Left lobe of liver (tissue), 2 donors: ENCODE data around the gene ACTR3. TPM values are rescaled to one million over a fixed set of nuclear protein-coding genes. Genes with fewer than 3 reads are reported as not detected.

Source experiments
- ATAC-seq: fragments of 200-7000 bp; cut with Tn5 transposase; one replicate; pipeline ENCODE4 v1.9.1; 2020; ENCODE audit warnings: mild to moderate bottlenecking, moderate library complexity
- DNase-seq: peaks from one replicate; pipeline ENCODE4 v3.0.0-alpha.2; 2020; ENCODE audit warnings: low spot score
- total RNA-seq: library from RNA; stranded (reverse); gene quantifications from one replicate; pipeline ENCODE4 v1.2.1, GENCODE V29; 2021
- donor health status: DM: no; HTN: no; CAD: no; lungs with moderate emphysema.
- donor health status: DM: no; HTN: yes; CAD: no.

Gene ACTR3
- total RNA-seq, 1 donor from 2014 or later = 64.3 TPM

- DNase-seq = no peak
- ATAC-seq = no peak
Observed at GRCh38 chr2:113875135-113875534, 14.8 kb upstream of the ACTR3 start.

GRCh38 chr2:113876503-113877387 is 13.1 kb upstream of the ACTR3 start:
- peak; percentile 19 for ATAC-seq
- no peak for DNase-seq

DNA sequence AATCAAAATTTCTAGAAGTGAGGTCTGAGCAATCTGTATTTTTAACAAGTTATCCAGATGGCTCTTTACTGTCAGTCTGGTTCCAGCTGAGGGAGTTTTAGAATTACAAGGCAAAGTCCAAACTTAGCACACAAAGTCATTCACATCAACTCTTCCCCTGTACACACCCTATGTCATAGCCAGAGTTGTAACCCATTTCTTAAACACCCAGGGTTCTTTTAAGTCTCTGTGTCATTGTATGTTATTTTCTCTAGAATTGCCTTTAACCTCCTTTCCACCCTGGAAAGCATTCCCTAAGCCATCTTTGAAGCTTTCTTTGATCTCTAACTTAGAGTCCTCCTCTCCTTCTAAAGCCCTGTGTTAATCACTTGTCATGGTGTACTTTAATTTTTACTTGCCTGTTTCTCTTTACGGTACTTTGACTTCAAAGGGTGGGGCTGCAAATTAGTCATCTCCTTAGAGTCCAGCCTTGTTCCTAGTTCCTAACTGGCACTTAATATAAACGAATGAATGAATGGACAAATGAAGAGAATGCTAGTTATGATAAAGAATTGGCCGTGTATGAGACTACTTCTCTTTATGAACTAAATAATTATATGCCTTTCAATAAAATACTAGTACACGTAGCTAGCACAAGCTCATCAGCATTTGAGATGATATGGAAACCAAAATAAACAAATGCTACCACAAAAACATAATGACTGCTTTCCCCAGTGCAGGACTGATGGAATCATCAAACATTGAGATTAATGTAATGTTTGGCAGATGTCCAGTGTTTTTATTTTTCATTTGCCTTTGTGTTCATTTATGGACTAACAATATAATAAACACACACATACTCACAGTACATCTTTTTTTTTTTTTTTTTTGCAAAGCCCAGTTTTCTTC is 11.9 kb upstream of the ACTR3 start:
- DNase-seq (no peak), ATAC-seq (peak; percentile 86)

GRCh38 chr2:113878743-113879142 is 11.1 kb upstream of the ACTR3 start:
- ATAC-seq (no peak), DNase-seq (no peak)

GRCh38 chr2:113879457-113879856 is 10.4 kb upstream of the ACTR3 start:
- DNase-seq (no peak), ATAC-seq (no peak)

DNA sequence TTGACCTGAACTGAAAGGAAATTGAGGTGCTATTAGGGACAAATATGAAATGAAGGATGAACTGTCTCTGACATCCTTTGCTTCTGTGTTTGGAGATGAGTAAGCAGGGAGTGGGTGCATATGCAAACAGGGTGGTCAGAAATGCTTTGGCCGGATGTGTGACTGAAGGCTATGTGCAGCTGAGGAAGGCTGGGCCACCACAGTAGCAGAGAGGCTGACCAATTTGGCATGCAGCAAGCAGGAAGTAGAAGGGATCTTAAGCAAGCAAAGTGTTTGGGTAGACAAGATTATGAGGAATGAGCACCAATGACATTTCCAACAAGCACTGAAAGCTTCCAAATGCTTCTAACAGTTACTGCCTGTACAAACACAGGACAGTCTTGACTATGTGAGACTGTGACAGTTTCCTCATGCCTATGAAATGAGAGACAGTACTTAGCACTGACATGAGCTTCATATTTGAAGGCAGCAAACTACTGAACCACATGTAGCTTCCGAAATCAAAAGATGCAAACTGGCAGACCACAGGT is 3.3 kb upstream of the ACTR3 start:
- no peak for DNase-seq
- ATAC-seq = no peak

DNA sequence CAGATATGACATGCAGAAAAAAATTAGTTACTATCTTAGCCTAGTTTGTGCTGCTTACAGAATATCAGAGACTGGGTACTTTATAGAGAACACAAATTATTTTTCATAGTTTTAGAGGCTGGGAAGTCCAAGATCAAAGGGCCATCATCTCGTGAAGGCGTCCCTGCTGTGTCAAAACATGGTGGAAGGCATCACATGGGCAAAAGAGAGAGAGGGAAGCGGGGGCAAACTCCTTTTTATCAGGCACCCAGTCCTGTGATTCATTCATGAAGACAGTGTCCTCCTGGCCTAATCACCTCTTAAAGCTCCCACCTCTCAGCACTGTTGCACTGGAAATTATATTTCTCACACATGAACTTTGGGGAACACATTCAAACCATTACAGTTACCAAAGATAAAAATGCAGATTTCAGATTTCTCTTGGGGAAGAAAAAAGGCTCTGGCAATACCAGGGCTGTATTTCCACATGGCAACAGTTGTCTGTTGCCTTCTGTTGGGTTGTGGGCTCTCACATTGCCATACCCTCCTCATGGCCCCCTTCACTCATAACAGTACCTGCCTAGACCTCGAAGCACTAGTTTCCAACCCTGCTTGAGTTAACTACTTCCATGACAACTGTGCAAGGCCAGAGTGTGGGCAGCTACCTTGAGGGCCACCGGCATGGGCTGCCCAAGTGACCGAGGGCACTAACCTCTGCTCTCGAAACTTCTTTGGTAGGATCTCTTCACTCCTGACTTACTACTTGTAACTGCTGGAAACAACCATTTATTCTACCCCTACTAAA is 2.7 kb upstream of the ACTR3 start:
- DNase-seq (no peak), ATAC-seq (no peak)

DNA sequence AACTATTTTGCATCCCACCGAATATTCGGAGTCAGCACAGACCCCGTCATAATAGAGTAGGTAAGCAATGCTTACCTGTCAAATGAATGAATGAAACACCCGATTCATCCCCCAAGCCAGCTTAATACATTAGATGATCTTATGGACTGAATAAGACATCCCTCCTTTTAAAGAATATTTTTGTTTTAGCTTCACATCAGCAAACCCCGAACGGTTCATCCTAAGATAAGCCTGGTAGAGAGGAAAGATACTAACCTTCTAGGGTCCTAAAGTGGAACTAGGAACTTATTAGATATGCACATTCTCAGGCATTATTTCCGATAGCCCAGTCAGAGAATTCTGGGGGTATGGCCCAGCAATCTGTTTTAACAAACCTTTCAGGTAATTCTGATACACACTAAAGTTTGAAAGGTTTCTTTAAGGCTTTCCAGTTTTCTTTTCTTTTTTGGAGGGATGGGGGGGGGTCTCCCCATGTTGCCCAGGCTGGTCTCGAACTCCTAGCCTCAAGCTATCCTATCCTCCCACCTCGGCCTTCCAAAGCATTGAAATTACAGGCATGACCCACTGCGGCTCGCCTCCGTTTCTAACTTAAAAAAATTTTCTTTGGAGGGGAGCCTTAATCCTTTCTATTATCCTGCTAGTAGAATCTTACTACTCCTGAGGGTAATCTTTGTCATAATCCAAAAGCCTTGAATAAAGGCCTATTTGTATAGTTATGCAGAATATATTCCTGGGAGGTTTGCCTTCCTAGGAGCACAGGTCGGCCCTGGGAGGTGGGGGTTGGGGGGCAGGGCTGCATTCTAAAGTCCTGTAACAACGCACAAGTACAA is 1.0 kb upstream of the ACTR3 start:
- DNase-seq (no peak), ATAC-seq (no peak)

- DNase-seq (peak; percentile 73), ATAC-seq (peak; percentile 30)
Observed at GRCh38 chr2:113890253-113891235, 655 bp downstream of the ACTR3 start.

DNA sequence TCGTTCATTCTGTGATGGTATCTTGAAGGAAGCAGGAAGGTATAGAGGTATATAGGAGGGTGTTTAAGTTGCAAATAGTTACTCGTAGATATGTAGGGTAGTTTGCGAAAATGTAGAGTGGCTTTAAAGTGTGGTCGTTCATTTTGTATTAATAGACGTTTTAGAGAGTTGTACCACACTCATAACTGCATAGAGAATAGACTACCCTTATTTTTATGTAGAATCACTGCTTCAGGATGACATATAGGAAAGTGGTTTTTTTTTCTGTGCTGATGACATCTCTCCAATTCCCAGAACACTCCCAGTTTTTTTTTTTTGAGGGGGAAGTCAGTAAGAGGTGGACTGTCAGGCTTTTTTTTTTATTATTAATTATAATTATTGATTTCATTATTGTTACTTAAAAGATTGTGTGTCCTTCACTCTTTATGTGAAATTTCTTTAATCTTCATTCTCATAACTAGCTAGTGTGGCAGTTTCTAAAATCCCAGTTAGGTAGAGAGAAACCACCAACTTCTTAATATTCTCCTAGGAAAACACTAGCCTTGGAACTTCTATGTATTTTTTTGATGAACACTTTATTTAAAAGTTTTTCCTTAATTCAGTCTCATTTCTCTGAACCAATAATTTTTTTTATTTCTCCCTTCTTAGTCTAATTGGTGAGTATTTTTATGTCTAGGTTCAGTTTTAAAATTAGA is 1.5 kb downstream of the ACTR3 start:
- ATAC-seq (no peak), DNase-seq (no peak)

- no peak for ATAC-seq
Observed at GRCh38 chr2:113892004-113892710, 2.3 kb downstream of the ACTR3 start.

GRCh38 chr2:113894156-113894743 is 4.4 kb downstream of the ACTR3 start:
- DNase-seq = peak; percentile 56
- ATAC-seq = peak; percentile 45

More at GRCh38 chr2:113892004-113892710, 2.3 kb downstream of the ACTR3 start:
- DNase-seq = no peak

GRCh38 chr2:113895301-113895700 is 5.4 kb downstream of the ACTR3 start:
- DNase-seq = no peak
- no peak for ATAC-seq

DNA sequence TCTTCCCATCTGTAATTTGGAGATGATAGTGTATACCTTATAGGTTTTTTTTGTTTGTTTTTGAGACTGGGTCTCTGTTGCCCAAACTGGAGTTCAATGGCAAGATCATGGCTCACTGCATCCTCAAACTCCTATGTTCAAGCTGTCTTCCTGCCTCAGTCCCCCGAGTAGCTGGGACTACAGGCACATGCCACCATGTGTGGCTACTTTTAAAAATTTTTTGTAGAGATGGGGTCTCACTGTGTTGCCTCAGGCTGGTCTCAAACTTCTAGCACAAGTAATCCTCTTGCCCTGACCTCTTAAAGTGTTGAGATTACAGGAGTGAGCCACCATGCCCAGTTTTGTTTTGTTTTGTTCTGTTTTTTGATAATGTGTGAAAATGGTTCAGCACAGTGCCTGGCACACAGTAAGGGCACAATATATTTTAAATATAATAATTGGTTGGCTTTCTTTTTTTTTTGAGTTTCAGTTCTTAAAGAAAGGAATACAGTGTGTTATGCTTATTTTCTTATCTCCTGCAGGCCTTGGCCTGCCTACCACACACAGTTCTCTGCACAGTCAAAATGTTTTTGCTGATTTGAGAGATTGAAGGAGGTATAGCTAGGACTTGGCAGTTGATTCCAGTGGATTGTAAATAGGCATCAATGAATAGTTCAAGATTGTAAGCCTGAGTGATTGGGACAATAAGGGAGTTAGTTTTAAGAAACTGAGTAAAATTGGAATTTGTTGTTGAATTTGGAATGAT is 6.1 kb downstream of the ACTR3 start:
- DNase-seq = no peak
- ATAC-seq = no peak

DNA sequence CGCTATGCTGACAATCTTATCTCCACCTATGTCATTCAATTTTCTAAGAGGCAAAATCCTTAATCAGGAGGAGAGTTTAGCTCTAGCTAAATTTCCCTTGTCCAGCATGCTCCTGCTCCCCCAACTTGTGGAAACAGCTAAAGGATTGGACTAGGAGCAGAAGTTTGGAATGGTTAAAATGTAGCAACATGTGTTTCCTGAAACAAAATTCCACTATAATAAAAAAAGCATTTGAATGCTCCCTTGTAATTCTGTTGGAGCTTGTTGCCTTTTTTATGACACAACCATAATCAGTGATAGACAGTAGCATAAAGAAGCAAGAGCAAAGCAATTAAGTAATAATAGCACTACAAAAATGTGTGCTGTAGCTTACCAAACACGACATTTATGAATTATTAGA is 6.9 kb downstream of the ACTR3 start:
- ATAC-seq (no peak), DNase-seq (no peak)

DNA sequence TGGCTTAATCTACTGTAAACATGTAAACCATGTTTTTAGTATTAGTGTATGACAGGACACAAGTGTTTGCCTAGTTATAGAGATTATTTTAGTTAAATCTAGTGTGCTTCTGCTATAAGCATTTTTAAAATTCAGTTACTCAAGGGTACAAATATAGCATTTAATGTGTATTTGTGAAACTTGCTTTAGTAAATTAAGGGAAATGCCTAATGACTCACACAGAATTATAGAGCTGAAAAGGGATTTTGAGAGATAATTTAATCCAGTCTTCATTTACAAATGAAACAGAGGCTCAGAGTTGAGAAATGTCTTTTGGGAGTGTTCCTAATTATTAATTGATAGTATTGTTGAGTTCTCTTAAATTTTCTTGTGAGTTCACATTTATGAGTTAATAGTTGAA is 8.2 kb downstream of the ACTR3 start:
- no peak for DNase-seq
- ATAC-seq = no peak
